Measurements from ENCODE around the gene UNC119.

DNA sequence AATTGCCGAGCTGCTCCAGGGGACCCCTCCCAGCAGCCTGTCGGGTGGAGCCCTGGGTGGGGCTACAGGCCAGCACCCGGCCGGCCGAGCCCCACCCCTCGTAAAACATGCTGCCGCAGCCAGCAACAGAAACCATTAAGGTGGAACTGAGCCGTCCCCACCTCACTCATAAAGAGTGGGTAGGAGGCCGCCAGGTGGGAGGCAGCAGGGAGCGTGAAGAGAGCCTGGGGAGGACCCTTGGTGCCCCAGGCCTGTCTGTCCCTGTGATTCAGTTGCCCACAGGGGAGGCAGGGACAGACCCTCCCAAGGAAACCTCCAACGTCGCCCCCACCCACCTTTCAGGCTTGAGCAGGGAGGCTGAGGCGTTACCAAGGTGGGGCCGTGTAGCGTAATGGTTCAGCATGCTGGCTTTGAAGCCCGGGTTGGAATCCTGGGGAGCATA, 37.8 kb downstream of the UNC119 start:
- TF ChIP-seq CTCF (conservative IDR thresholded peaks at IDR 0.05; ENCODE audit: low read depth, low read length) (no peak), EZH2 (IDR thresholded peaks at IDR 0.05; ENCODE audit: borderline replicate concordance, low read depth, low read length, poor library complexity, severe bottlenecking) (no peak)
